Hematopoietic multipotent progenitor cell (in vitro differentiated cells): ENCODE measurements around the gene M1AP. TPM values are rescaled to one million over a fixed set of nuclear protein-coding genes. Genes with fewer than 3 reads are reported as not detected.
"Not testable (repeated sequence)": the region's sequence is repeated elsewhere in the genome, so short reads cannot be mapped to it uniquely, and the experiment has no call there.

Experiments
- DNase-seq, 3 donors: peaks; one replicate each; pipeline ENCODE4 v3.0.0-alpha.2; 2011 to 2015; ENCODE audit warnings: low read depth in 2 of 3, low spot score in 2 of 3
- total RNA-seq: library from RNA; depleted of rRNA; stranded (reverse); fragments of >200 nt; gene quantifications from one replicate; pipeline ENCODE4 v1.2.3, GENCODE V29; 2012

M1AP gene
- total RNA-seq, 1 donor, result 0.54 TPM

- no peak for DNase-seq
Measured at GRCh38 chr2:74569686-74570085, 78.4 kb downstream of the M1AP start.

- DNase-seq, result no peak
Measured at GRCh38 chr2:74567881-74568280, 80.2 kb downstream of the M1AP start.

GRCh38 chr2:74566754-74567085, 81.4 kb downstream of the M1AP start:
- DNase-seq, result no peak

GRCh38 chr2:74566076-74566753, 81.9 kb downstream of the M1AP start:
- DNase-seq, result no peak

GRCh38 chr2:74564222-74564621, 83.9 kb downstream of the M1AP start:
- no peak for DNase-seq

GRCh38 chr2:74562126-74562775, 85.9 kb downstream of the M1AP start:
- DNase-seq, result no peak

- DNase-seq, result not testable (repeated sequence)
Measured at GRCh38 chr2:74561022-74561421, 87.1 kb downstream of the M1AP start.

- DNase-seq, result no peak
Measured at GRCh38 chr2:74560591-74560990, 87.5 kb downstream of the M1AP start.

- DNase-seq, result no peak
Measured at GRCh38 chr2:74559912-74560311, 88.2 kb downstream of the M1AP start.

GRCh38 chr2:74558284-74559230, 89.6 kb downstream of the M1AP start:
- DNase-seq, result no peak

GRCh38 chr2:74556831-74557370, 91.2 kb downstream of the M1AP start:
- DNase-seq, result no peak

- DNase-seq, result no peak
Measured at GRCh38 chr2:74556159-74556558, 92.0 kb downstream of the M1AP start.

- no peak for DNase-seq
Measured at GRCh38 chr2:74555610-74556103, 92.5 kb downstream of the M1AP start.

GRCh38 chr2:74554820-74555531, 93.2 kb downstream of the M1AP start:
- peak in 1 of 3 donors; percentile 51 for DNase-seq

- DNase-seq, result peak; percentile 79 to 86 (median 85)
Measured at GRCh38 chr2:74553892-74554819, 94.0 kb downstream of the M1AP start, which contains the start of the genes DOK1 and LOXL3. Gene DOK1 (plus strand): TSS chr2:74554720. CDS start chr2:74554755, 35 bp downstream. Gene LOXL3 (minus strand): TSS chr2:74553942. CDS start chr2:74552634, 1,308 bp downstream.

GRCh38 chr2:74552914-74553811, 95.0 kb downstream of the M1AP start:
- DNase-seq, result no peak

- DNase-seq, result no peak
Measured at GRCh38 chr2:74551942-74552913, 95.9 kb downstream of the M1AP start.
